Cardiac fibroblast (primary cell): Measurements from ENCODE around the gene PCGF5.

Source experiments
- DNase-seq, 2 donors: peaks; one replicate each; pipeline versions ENCODE4 v3.0.0 to v3.0.0-alpha.2; 2010; ENCODE audit warnings: low read depth in 2 of 2
- H3K4me3 ChIP-seq, 2 donors: replicated peaks in 1 of 2; 1 replicate in 1 of 2; 2 replicates in 1 of 2; pipeline ENCODE4 v1.5.1; 2011; ENCODE audit warnings: low read depth in 2 of 2, low read length in 2 of 2, mild to moderate bottlenecking in 2 of 2, moderate library complexity in 1 of 2
- TF ChIP-seq, protein P1 (sequence below): IDR thresholded peaks from one replicate; pipeline ENCODE4 v1.5.1; 2011; ENCODE audit warnings: low read depth, mild to moderate bottlenecking, low read length, inconsistent platforms

PCGF5 gene

DNA sequence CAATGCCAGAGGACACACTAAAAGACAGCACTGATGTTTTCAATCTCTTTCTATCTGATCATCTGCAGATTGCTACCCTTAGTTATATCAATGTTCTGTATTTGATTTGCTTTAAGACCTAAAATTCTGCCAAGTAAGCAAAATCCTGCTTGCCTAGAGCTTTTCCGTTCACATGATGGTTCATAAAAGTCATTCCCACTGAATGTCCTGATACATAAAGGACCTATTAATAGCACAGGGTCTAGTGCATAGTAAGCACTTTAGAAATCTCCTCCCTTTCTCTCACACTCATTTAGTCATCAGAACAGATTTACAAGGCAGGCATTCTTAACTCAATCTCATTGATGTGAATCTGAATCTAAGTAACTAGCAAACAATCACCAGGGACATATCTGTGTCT is 68.8 kb downstream of the PCGF5 start:
- no peak for DNase-seq
- no peak overlapping the region for H3K4me3 ChIP-seq
- TF ChIP-seq, protein P1, sequence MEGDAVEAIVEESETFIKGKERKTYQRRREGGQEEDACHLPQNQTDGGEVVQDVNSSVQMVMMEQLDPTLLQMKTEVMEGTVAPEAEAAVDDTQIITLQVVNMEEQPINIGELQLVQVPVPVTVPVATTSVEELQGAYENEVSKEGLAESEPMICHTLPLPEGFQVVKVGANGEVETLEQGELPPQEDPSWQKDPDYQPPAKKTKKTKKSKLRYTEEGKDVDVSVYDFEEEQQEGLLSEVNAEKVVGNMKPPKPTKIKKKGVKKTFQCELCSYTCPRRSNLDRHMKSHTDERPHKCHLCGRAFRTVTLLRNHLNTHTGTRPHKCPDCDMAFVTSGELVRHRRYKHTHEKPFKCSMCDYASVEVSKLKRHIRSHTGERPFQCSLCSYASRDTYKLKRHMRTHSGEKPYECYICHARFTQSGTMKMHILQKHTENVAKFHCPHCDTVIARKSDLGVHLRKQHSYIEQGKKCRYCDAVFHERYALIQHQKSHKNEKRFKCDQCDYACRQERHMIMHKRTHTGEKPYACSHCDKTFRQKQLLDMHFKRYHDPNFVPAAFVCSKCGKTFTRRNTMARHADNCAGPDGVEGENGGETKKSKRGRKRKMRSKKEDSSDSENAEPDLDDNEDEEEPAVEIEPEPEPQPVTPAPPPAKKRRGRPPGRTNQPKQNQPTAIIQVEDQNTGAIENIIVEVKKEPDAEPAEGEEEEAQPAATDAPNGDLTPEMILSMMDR: no peak

- no peak overlapping the region for H3K4me3 ChIP-seq
- DNase-seq: no peak
- TF ChIP-seq, protein P1: no peak
These were observed 70.1 kb downstream of the PCGF5 start for GRCh38 chr10:91290607-91291006.

GRCh38 chr10:91294134-91294906 is 73.9 kb downstream of the PCGF5 start:
- no peak overlapping the region for H3K4me3 ChIP-seq
- TF ChIP-seq, protein P1: no peak
- no peak for DNase-seq

- TF ChIP-seq, protein P1: no peak
- no peak overlapping the region for H3K4me3 ChIP-seq
- DNase-seq: no peak
These were observed 74.9 kb downstream of the PCGF5 start for GRCh38 chr10:91295346-91295745.

- peak; percentile 50 to 66 for DNase-seq
- TF ChIP-seq, protein P1: peak; percentile 33
- no peak overlapping the region for H3K4me3 ChIP-seq
These were observed 76.0 kb downstream of the PCGF5 start for GRCh38 chr10:91296471-91296870.

DNA sequence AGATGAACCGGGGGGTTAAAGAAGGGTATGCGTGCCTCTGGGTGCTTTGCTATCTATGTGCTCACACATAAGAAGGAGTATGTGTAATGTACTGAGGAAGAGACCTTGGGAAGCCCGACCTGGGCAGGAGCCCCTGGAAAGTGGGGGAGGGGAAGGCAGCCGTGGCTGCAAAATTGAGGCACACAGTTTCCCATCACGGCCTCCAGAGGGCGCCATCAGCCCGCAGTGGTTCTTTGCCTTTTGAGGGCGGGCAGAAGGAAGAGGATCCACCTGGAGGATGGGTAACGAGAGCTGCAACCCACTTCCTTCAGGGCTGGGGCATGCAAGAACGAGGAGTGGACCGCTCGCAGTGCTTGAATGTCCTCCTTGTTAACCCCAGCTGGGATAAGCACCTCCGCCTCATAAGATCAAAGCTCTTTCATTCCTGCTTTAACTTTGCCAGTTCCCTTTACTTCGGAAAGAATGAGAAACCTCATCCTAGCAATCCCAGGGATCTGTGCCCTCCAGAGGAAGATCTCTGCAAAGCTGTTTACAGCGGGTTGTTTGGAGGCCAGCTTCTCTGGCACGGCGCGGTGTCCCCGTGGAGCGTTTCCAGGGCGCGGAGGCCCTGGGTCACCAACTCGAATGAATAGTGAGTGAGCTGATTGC is 77.9 kb downstream of the PCGF5 start:
- peak; percentile 81 to 82 for DNase-seq
- TF ChIP-seq, protein P1: peak; percentile 90
- H3K4me3 ChIP-seq: peak overlapping the region; percentile 40 to 56
